Panc1 (cell line): ENCODE measurements around the gene PPARGC1A.

Source experiments
- CTCF ChIP-seq: fragments of 450-650 bp; IDR thresholded peaks from 2 replicates; pipeline ENCODE4 v1.5.1; 2017; ENCODE audit warnings: mild to moderate bottlenecking
- POLR2AphosphoS5 ChIP-seq: IDR thresholded peaks from 2 replicates; pipeline ENCODE4 v1.6.1; 2012; ENCODE audit warnings: mild to moderate bottlenecking, low read depth, low read length, moderate library complexity
- TCF7L2 ChIP-seq: IDR thresholded peaks from 2 replicates; pipeline ENCODE4 v1.6.1; 2011; ENCODE audit warnings: mild to moderate bottlenecking, low read depth, low read length, inconsistent platforms
- TF ChIP-seq, protein P1 (sequence below), 2 experiments: IDR thresholded peaks; 2 replicates each; pipeline ENCODE4 v1.6.1; 2011 to 2012; ENCODE audit warnings: low read depth in 2 of 2, control low read depth in 1 of 2, low read length in 1 of 2, mild to moderate bottlenecking in 1 of 2, moderate library complexity in 1 of 2; ENCODE audit not compliant: insufficient read depth in 1 of 2

GRCh38 chr4:23745377-23745776 is 144.5 kb downstream of the PPARGC1A start:
- TF ChIP-seq CTCF, result no peak
- no peak for TF ChIP-seq TCF7L2
- TF ChIP-seq, protein P1, sequence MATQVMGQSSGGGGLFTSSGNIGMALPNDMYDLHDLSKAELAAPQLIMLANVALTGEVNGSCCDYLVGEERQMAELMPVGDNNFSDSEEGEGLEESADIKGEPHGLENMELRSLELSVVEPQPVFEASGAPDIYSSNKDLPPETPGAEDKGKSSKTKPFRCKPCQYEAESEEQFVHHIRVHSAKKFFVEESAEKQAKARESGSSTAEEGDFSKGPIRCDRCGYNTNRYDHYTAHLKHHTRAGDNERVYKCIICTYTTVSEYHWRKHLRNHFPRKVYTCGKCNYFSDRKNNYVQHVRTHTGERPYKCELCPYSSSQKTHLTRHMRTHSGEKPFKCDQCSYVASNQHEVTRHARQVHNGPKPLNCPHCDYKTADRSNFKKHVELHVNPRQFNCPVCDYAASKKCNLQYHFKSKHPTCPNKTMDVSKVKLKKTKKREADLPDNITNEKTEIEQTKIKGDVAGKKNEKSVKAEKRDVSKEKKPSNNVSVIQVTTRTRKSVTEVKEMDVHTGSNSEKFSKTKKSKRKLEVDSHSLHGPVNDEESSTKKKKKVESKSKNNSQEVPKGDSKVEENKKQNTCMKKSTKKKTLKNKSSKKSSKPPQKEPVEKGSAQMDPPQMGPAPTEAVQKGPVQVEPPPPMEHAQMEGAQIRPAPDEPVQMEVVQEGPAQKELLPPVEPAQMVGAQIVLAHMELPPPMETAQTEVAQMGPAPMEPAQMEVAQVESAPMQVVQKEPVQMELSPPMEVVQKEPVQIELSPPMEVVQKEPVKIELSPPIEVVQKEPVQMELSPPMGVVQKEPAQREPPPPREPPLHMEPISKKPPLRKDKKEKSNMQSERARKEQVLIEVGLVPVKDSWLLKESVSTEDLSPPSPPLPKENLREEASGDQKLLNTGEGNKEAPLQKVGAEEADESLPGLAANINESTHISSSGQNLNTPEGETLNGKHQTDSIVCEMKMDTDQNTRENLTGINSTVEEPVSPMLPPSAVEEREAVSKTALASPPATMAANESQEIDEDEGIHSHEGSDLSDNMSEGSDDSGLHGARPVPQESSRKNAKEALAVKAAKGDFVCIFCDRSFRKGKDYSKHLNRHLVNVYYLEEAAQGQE (IDR thresholded peaks at IDR 0.05; ENCODE audit: insufficient read depth in 1 of 2, low read depth in 2 of 2, low read length in 1 of 2), result no peak
- TF ChIP-seq POLR2AphosphoS5, result no peak
